ENCODE measurements around the gene MRNIP.

GRCh38 chr5:179820127-179820482, 38.5 kb downstream of the MRNIP start:
- TF ChIP-seq CTCF (IDR thresholded peaks at IDR 0.05; ENCODE audit: low read depth, low read length, missing input control) (no peak), ATF3 (IDR thresholded peaks at IDR 0.05) (no peak), HNF4A (conservative IDR thresholded peaks at IDR 0.05) (no peak), TAF1 (conservative IDR thresholded peaks at IDR 0.05) (no peak), REST (IDR thresholded peaks at IDR 0.05) (no peak), GABPA (IDR thresholded peaks at IDR 0.05 in 1 of 2, conservative IDR thresholded peaks at IDR 0.05 in 1 of 2) (no peak), YY1 (IDR thresholded peaks at IDR 0.05) (no peak), RAD21 (IDR thresholded peaks at IDR 0.05) (no peak), RXRA (IDR thresholded peaks at IDR 0.05) (no peak), FOXA1 (IDR thresholded peaks at IDR 0.05) (no peak), FOXA2 (IDR thresholded peaks at IDR 0.05) (no peak), NR2F2 (IDR thresholded peaks at IDR 0.05) (no peak), SP1 (IDR thresholded peaks at IDR 0.05) (no peak)
- TF ChIP-seq, protein P1, sequence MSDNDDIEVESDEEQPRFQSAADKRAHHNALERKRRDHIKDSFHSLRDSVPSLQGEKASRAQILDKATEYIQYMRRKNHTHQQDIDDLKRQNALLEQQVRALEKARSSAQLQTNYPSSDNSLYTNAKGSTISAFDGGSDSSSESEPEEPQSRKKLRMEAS (IDR thresholded peaks at IDR 0.05): no peak
